HEK293 (cell line): ENCODE data around the gene ZNF431.

Experiments
- CTCF ChIA-PET: fragments of 350-600 bp; formaldehyde crosslinking; extraction: SDS; loops from one replicate; lab custom pipeline; 2021; ENCODE audit warnings: antibody characterized with exemption; lab: Yijun Ruan, JAX
- POLR2A ChIA-PET: fragments of 300-600 bp; formaldehyde crosslinking; extraction: SDS; loops from one replicate; lab custom pipeline; 2020; ENCODE audit warnings: antibody characterized with exemption, inconsistent platforms; lab: Yijun Ruan, JAX
- H3K27ac ChIP-seq: fragments of 200-500 bp; sonication (Bioruptor generic); 2 replicates; pipeline ENCODE4 v1.5.1; 2014; ENCODE audit warnings: low read depth, low read length, control low read depth, inconsistent platforms; ENCODE audit errors: extremely low read depth
- H3K36me3 ChIP-seq, 2 experiments: fragments of 200-500 bp in 1 of 2; sonication (Bioruptor generic) in 1 of 2; 1 replicate in 1 of 2; 2 replicates in 1 of 2; pipeline ENCODE4 v1.5.1; 2014 to 2017; ENCODE audit warnings: inconsistent platforms in 2 of 2, low read length in 2 of 2; ENCODE audit not compliant: control insufficient read depth in 2 of 2, insufficient read depth in 1 of 2
- H3K4me1 ChIP-seq: fragments of 200-500 bp; sonication (Bioruptor generic); 2 replicates; pipeline ENCODE4 v1.5.1; 2014; ENCODE audit warnings: mild to moderate bottlenecking, low read length, inconsistent platforms; ENCODE audit not compliant: control insufficient read depth, insufficient read depth
- H3K4me3 ChIP-seq: 2 replicates; pipeline ENCODE4 v1.5.1; 2011; ENCODE audit warnings: low read depth, mild to moderate bottlenecking, control low read depth, low read length, moderate library complexity
- H3K9me3 ChIP-seq: fragments of 200-500 bp; sonication (Bioruptor generic); 2 replicates; pipeline ENCODE4 v1.5.1; 2014; ENCODE audit warnings: low read depth, low read length, inconsistent platforms; ENCODE audit not compliant: control insufficient read depth, insufficient read depth
- MYNN ChIP-seq: fragments of 450-650 bp; formaldehyde crosslinking; IDR thresholded peaks from 2 replicates; pipeline ENCODE4 v1.5.1; 2016; ENCODE audit warnings: missing biosample characterization, missing genetic modification characterization, borderline replicate concordance
- PRDM4 ChIP-seq: fragments of 450-650 bp; formaldehyde crosslinking; IDR thresholded peaks from 2 replicates; pipeline ENCODE4 v1.5.1; 2017; ENCODE audit warnings: missing biosample characterization, missing genetic modification characterization
- ZBTB10 ChIP-seq: fragments of 450-650 bp; formaldehyde crosslinking; IDR thresholded peaks from 2 replicates; pipeline ENCODE4 v1.5.1; 2016; ENCODE audit warnings: missing biosample characterization, missing genetic modification characterization
- ZBTB17 ChIP-seq: fragments of 450-650 bp; formaldehyde crosslinking; IDR thresholded peaks from 2 replicates; pipeline ENCODE4 v1.5.1; 2016; ENCODE audit warnings: missing biosample characterization, missing genetic modification characterization
- ZNF112 ChIP-seq: fragments of 450-650 bp; formaldehyde crosslinking; IDR thresholded peaks from 2 replicates; pipeline ENCODE4 v1.5.0; 2017; ENCODE audit warnings: missing biosample characterization, missing genetic modification characterization
- ZNF114 ChIP-seq: fragments of 450-650 bp; formaldehyde crosslinking; IDR thresholded peaks from 2 replicates; pipeline ENCODE4 v1.5.0; 2017; ENCODE audit warnings: missing biosample characterization, missing genetic modification characterization
- ZNF202 ChIP-seq: fragments of 450-650 bp; formaldehyde crosslinking; IDR thresholded peaks from 2 replicates; pipeline ENCODE4 v1.5.1; 2016; ENCODE audit warnings: missing biosample characterization, missing genetic modification characterization, borderline replicate concordance
- ZNF24 ChIP-seq: fragments of 450-650 bp; formaldehyde crosslinking; IDR thresholded peaks from 2 replicates; pipeline ENCODE4 v1.5.1; 2016; ENCODE audit warnings: missing biosample characterization, missing genetic modification characterization
- ZNF266 ChIP-seq: fragments of 450-650 bp; formaldehyde crosslinking; IDR thresholded peaks from 2 replicates; pipeline ENCODE4 v1.5.1; 2016; ENCODE audit warnings: missing biosample characterization, missing genetic modification characterization, low read depth
- ZNF311 ChIP-seq: fragments of 450-650 bp; formaldehyde crosslinking; IDR thresholded peaks from 2 replicates; pipeline ENCODE4 v1.5.1; 2017; ENCODE audit warnings: missing biosample characterization, missing genetic modification characterization, borderline replicate concordance
- ZNF335 ChIP-seq: fragments of 450-650 bp; formaldehyde crosslinking; conservative IDR thresholded peaks from 2 replicates; pipeline ENCODE4 v1.5.1; 2016; ENCODE audit warnings: missing biosample characterization, missing genetic modification characterization
- ZNF366 ChIP-seq: fragments of 450-650 bp; formaldehyde crosslinking; conservative IDR thresholded peaks from 2 replicates; pipeline ENCODE4 v1.5.1; 2016; ENCODE audit warnings: missing biosample characterization, missing genetic modification characterization
- ZNF561 ChIP-seq: fragments of 450-650 bp; IDR thresholded peaks from 2 replicates; pipeline ENCODE4 v1.5.1; 2018; ENCODE audit warnings: missing biosample characterization, missing genetic modification characterization, borderline replicate concordance
- ZNF596 ChIP-seq: fragments of 450-650 bp; IDR thresholded peaks from 2 replicates; pipeline ENCODE4 v1.5.0; 2018; ENCODE audit warnings: missing biosample characterization, mild to moderate bottlenecking, missing genetic modification characterization, moderate library complexity
- ZNF621 ChIP-seq: fragments of 450-650 bp; formaldehyde crosslinking; IDR thresholded peaks from 2 replicates; pipeline ENCODE4 v1.5.1; 2017; ENCODE audit warnings: missing biosample characterization, missing genetic modification characterization
- ZSCAN30 ChIP-seq: fragments of 450-650 bp; IDR thresholded peaks from 2 replicates; pipeline ENCODE4 v1.5.1; 2018; ENCODE audit warnings: missing biosample characterization, mild to moderate bottlenecking, missing genetic modification characterization, moderate library complexity
- TF ChIP-seq, protein P1 (sequence below): fragments of 450-650 bp; formaldehyde crosslinking; IDR thresholded peaks from 2 replicates; pipeline ENCODE4 v1.5.1; 2016; ENCODE audit warnings: missing biosample characterization, missing genetic modification characterization, borderline replicate concordance
- TF ChIP-seq, protein P2 (sequence below): sonication (generic); formaldehyde crosslinking; IDR thresholded peaks from 2 replicates; pipeline ENCODE4 v1.8.1; 2022; ENCODE audit warnings: mild to moderate bottlenecking, moderate library complexity, missing genetic modification reagents

ZNF431 gene

DNA sequence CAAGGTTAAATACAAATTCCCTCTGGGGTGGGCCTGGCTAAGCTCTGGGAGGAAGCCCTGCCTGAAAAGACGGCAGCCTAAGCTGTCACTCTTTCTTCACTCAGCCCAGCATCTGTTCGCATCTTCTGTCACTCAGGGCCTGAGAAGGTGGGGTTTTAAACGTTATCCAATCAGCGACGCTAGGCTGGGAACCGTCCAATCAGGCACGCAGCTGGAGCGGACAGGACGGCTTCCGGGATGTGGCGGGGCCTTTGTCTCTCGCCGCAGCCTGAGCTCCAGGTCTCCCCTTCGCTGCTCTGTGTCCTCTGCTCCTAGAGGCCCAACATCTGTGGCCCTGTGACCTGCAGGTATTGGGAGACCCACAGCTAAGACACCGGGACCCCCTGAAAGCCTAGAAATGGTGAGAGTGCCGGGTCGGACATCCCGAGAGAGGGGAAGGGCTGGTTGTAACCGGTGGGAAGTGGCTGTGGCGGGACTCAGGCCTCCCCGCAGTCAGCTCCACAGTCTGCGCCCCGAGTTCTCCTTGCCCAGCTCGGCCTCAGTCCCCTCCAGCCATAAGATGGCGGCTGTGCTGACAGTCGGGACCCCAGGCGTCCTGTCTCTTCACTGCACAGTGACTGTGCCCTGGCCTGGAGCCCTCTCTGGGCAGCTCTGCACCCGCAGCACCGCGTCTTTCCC lies at the start of gene ZNF431 (continued):
- TF ChIP-seq PRDM4 (tag by site-specific recombination): no peak
- no peak for TF ChIP-seq ZNF266 (tag by site-specific recombination)
- TF ChIP-seq ZNF596 (tag by site-specific recombination): no peak
- peak; percentile 64 for TF ChIP-seq ZNF335
- TF ChIP-seq ZNF561 (tag by site-specific recombination): no peak
- peak; percentile 54; the same call in 1 of the 2 replicates for TF ChIP-seq ZNF366 (tag by site-specific recombination)

DNA sequence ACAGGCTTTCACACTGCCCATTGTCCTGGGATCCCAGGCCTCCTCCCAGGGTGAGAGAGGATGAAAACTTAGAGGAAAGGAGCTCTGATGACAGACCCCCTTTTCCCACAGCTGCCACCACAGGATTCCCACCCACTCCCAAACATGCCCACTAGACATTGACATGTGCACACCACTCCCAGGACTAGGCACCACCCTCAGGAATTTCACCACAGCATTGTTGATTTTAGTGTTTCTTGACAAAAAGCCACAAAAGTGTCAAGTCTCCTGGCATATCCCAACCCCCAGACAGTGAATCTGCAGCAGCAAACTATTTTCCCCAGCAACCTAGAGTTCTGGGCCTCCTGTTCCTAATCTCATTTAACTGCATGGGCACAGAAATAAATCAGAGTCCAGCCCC lies 49.7 kb upstream of the ZNF431 start:
- Histone ChIP-seq H3K36me3 (peaks cover 35 to 55% of the 10 kb centered on the region in 2 experiments), H3K4me1 (no peaks in the 10 kb centered on the region), H3K27ac (no peak overlapping the region), H3K4me3 (no peak overlapping the region), H3K9me3 (no peaks in the 10 kb centered on the region)
- POLR2A ChIA-PET: interaction anchor here (1.3 to 2.2 kb wide), 3 partner anchors 9 to 61 kb away, joined by 4 to 16 read pairs (median 10); partner anchors contain the start of genes ZNF431 and ZNF714
- TF ChIP-seq ZNF621 (tag by site-specific recombination) (no peak), ZNF24 (tag by site-specific recombination) (no peak), ZNF311 (no peak)
- CTCF ChIA-PET: interaction anchor here (0.6 to 0.7 kb wide), 2 partner anchors 34 to 245 kb away, joined by 3 read pairs; no protein-coding TSS in a partner anchor

- Histone ChIP-seq H3K4me3 (no peak overlapping the region), H3K4me1 (no peaks in the 10 kb centered on the region), H3K9me3 (no peaks in the 10 kb centered on the region), H3K36me3 (peaks cover 28 to 54% of the 10 kb centered on the region in 2 experiments), H3K27ac (no peak overlapping the region)
- ChIA-PET POLR2A (no interaction called here), CTCF (interaction anchor here (0.5 kb wide), 1 partner anchor 44 kb away, joined by 3 read pairs; no protein-coding TSS in a partner anchor)
- no peak for TF ChIP-seq ZSCAN30 (tag by site-specific recombination)
- no peak for TF ChIP-seq ZNF202
- TF ChIP-seq ZNF112 (tag by site-specific recombination): no peak
- TF ChIP-seq ZBTB17 (tag by site-specific recombination): no peak
- no peak for TF ChIP-seq ZNF114
- TF ChIP-seq ZBTB10: no peak
- TF ChIP-seq, protein P1, sequence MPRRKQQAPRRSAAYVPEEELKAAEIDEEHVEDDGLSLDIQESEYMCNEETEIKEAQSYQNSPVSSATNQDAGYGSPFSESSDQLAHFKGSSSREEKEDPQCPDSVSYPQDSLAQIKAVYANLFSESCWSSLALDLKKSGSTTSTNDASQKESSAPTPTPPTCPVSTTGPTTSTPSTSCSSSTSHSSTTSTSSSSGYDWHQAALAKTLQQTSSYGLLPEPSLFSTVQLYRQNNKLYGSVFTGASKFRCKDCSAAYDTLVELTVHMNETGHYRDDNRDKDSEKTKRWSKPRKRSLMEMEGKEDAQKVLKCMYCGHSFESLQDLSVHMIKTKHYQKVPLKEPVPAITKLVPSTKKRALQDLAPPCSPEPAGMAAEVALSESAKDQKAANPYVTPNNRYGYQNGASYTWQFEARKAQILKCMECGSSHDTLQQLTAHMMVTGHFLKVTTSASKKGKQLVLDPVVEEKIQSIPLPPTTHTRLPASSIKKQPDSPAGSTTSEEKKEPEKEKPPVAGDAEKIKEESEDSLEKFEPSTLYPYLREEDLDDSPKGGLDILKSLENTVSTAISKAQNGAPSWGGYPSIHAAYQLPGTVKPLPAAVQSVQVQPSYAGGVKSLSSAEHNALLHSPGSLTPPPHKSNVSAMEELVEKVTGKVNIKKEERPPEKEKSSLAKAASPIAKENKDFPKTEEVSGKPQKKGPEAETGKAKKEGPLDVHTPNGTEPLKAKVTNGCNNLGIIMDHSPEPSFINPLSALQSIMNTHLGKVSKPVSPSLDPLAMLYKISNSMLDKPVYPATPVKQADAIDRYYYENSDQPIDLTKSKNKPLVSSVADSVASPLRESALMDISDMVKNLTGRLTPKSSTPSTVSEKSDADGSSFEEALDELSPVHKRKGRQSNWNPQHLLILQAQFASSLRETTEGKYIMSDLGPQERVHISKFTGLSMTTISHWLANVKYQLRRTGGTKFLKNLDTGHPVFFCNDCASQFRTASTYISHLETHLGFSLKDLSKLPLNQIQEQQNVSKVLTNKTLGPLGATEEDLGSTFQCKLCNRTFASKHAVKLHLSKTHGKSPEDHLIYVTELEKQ: no peak
- TF ChIP-seq MYNN (tag by site-specific recombination): no peak
- TF ChIP-seq, protein P2, sequence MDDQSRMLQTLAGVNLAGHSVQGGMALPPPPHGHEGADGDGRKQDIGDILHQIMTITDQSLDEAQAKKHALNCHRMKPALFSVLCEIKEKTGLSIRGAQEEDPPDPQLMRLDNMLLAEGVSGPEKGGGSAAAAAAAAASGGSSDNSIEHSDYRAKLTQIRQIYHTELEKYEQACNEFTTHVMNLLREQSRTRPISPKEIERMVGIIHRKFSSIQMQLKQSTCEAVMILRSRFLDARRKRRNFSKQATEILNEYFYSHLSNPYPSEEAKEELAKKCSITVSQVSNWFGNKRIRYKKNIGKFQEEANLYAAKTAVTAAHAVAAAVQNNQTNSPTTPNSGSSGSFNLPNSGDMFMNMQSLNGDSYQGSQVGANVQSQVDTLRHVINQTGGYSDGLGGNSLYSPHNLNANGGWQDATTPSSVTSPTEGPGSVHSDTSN (CRISPR knock-in tag): no peak
Measured at GRCh38 chr19:21094347-21095025, 47.4 kb upstream of the ZNF431 start.
